Stomach smooth muscle (tissue), 2 donors: ENCODE results near the gene ZFP69B.
A peak's percentile ranks its signal among the peaks of the same experiment; 100 is the strongest.

Experiments used
- H3K27ac ChIP-seq: one replicate; pipeline ENCODE4 v1.7.0; 2013; ENCODE audit warnings: mild to moderate bottlenecking, low read length, inconsistent platforms
- H3K27me3 ChIP-seq, 2 donors: one replicate each; pipeline ENCODE4 v1.7.0; 2013; ENCODE audit warnings: low read length in 2 of 2; ENCODE audit not compliant: insufficient read depth in 2 of 2, control insufficient read depth in 1 of 2
- H3K36me3 ChIP-seq, 2 donors: one replicate each; pipeline ENCODE4 v1.7.0; 2013; ENCODE audit warnings: low read length in 2 of 2; ENCODE audit not compliant: control insufficient read depth in 2 of 2, insufficient read depth in 2 of 2
- H3K4me1 ChIP-seq: one replicate; pipeline ENCODE4 v1.7.0; 2013; ENCODE audit warnings: low read length; ENCODE audit not compliant: control insufficient read depth, insufficient read depth
- H3K4me3 ChIP-seq, 2 donors: one replicate each; pipeline ENCODE4 v1.7.0; 2013; ENCODE audit warnings: low read length in 2 of 2
- H3K9ac ChIP-seq, 2 donors: one replicate each; pipeline ENCODE4 v1.7.0; 2013; ENCODE audit warnings: low read length in 2 of 2, mild to moderate bottlenecking in 1 of 2
- H3K9me3 ChIP-seq, 2 donors: one replicate each; pipeline ENCODE4 v1.7.0; 2013; ENCODE audit warnings: low read length in 2 of 2; ENCODE audit not compliant: control insufficient read depth in 2 of 2
- donor health status: healthy.
- donor health status: Pancreatic carcinoma.

ZFP69B gene

GRCh38 chr1:40449684-40450494 is at the start of gene ZFP69B:
Gene ZFP69B, plus strand, starts transcription at chr1:40450476. Its CDS starts 486 bp downstream, at chr1:40450962.
- H3K4me3 ChIP-seq: peak within 1 kb of the TSS; percentile 62 to 83
- peaks cover 9% of the 10 kb centered on the region for H3K4me1 ChIP-seq
- peak within 1 kb of the TSS; percentile 65 to 79 for H3K9ac ChIP-seq
- H3K27me3 ChIP-seq: no peaks in the 10 kb centered on the region
- H3K9me3 ChIP-seq: peaks cover 2 to 9% of the 10 kb centered on the region in 2 donors
- H3K27ac ChIP-seq: peak within 1 kb of the TSS; percentile 64
- peaks cover 0 to 2% of the 10 kb centered on the region in 2 donors for H3K36me3 ChIP-seq

DNA sequence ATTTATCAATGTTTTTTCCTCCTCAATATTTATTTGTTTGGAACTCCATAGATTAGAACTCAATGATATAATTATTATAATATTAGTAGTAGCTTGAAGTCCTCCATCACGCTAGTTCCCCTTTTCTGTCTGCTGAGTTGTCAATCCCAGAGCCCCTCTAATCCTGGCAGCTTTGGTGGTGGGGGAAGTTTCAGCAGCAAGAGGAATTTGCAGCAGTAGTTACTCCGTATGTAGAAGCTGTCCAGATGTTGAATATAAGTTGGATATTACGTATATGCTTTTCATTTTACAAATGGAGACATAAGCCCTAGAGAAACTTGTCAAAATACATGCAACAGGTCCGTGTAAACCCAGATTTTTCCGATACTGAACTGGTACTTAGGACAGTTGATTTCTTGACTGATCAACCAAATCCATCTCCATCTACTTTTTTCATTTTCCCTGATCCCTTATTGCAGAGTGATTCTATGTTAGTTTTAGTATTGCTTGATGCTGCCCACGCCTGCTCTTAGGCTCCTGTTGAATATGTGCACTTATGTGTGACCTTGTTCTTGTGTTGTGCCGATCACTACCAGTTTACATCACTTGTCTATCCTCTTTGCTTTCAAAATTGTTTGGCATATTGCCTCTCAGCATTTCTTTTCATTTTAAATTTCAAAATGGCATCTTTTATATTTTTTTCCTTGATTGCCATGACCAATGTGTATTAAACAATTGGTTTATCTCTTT is 48.6 kb upstream of the ZFP69B start:
- no peak overlapping the region for H3K4me3 ChIP-seq
- H3K36me3 ChIP-seq: no peaks in the 10 kb centered on the region
- no peaks in the 10 kb centered on the region for H3K27me3 ChIP-seq
- H3K27ac ChIP-seq: no peak overlapping the region
- no peak overlapping the region for H3K9ac ChIP-seq
- no peaks in the 10 kb centered on the region for H3K4me1 ChIP-seq
- H3K9me3 ChIP-seq: no peaks in the 10 kb centered on the region

- Histone ChIP-seq H3K27ac (no peak overlapping the region), H3K4me1 (no peaks in the 10 kb centered on the region), H3K36me3 (no peaks in the 10 kb centered on the region), H3K27me3 (no peaks in the 10 kb centered on the region), H3K9ac (peak overlapping the region in 1 of 2 donors; percentile 37), H3K9me3 (no peaks in the 10 kb centered on the region), H3K4me3 (peak overlapping the region; percentile 49 to 56)
Observed at GRCh38 chr1:40404670-40405462, 45.4 kb upstream of the ZFP69B start.

DNA sequence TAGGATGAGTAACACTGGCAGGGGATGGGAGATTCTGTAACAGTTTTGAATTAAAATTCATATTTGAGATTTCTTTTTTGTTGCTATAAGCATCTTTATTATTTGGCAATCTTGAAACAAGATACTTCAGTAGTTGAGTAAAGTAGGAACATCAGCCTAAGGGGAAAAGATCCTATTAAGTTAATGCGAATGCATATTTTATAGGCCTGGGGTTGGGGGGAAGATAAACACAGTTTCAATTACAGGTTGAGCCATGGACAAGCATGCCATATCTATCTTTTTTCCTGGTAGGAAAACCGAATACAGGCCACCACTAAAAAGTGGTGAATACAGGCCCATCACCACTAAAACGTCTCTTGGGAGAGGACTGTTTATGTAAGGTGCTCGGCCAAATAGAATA is 44.5 kb upstream of the ZFP69B start:
- Histone ChIP-seq H3K27ac (no peak overlapping the region), H3K36me3 (no peaks in the 10 kb centered on the region), H3K4me1 (no peaks in the 10 kb centered on the region)

GRCh38 chr1:40407453-40407852 is 42.8 kb upstream of the ZFP69B start:
- Histone ChIP-seq H3K4me3 (no peak overlapping the region), H3K27me3 (no peaks in the 10 kb centered on the region), H3K36me3 (no peaks in the 10 kb centered on the region), H3K9ac (no peak overlapping the region), H3K9me3 (no peaks in the 10 kb centered on the region), H3K4me1 (no peaks in the 10 kb centered on the region), H3K27ac (no peak overlapping the region)

More for the DNA sequence above, 44.5 kb upstream of the ZFP69B start:
- no peaks in the 10 kb centered on the region for H3K27me3 ChIP-seq
- no peaks in the 10 kb centered on the region for H3K9me3 ChIP-seq
- H3K9ac ChIP-seq: no peak overlapping the region
- H3K4me3 ChIP-seq: no peak overlapping the region

DNA sequence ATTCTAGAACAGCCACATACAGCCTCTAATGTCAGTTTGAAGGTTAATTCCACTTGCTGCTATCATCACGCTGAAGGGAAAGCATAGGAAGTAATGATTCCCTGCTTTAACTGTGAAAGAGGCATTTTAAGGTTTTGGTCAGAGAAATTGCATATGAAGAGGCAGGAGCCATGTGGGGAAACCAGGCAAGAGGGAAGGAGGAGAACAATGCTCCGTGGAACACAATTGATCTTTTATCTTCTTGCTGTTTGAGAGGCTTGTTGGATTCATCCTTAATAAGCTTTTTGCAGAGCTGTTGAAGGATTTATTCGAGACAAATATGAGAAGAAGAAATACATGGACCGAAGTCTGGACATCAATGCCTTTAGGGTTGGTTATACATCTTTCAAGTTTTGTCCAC is 40.8 kb upstream of the ZFP69B start:
- Histone ChIP-seq H3K36me3 (peaks cover 0 to 10% of the 10 kb centered on the region in 2 donors), H3K4me3 (no peak overlapping the region), H3K4me1 (no peaks in the 10 kb centered on the region), H3K27me3 (no peaks in the 10 kb centered on the region), H3K9ac (no peak overlapping the region), H3K9me3 (no peaks in the 10 kb centered on the region), H3K27ac (no peak overlapping the region)

DNA sequence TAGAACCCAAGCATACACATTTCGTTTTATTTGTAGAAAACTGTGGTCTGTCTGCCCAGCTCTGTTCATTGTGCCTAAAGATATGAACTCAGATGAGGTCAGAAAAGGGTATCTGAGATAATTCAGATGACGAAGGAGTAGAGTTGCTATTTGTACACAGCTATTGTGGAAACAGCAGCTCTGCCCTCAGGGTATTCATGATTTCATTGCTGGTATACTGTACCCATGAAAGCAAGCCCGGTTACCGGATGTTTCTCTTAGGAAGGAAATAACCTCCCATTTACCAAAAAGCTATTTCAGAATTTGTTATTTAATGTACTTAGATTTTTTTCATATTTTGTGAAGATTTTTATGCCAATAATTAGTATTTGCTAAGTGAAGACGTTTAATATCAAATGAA is 39.0 kb upstream of the ZFP69B start:
- no peak overlapping the region for H3K27ac ChIP-seq
- H3K27me3 ChIP-seq: no peaks in the 10 kb centered on the region
- no peaks in the 10 kb centered on the region for H3K4me1 ChIP-seq
- H3K9me3 ChIP-seq: no peaks in the 10 kb centered on the region
- no peak overlapping the region for H3K9ac ChIP-seq
- H3K4me3 ChIP-seq: no peak overlapping the region
- peaks cover 9 to 24% of the 10 kb centered on the region in 2 donors for H3K36me3 ChIP-seq

DNA sequence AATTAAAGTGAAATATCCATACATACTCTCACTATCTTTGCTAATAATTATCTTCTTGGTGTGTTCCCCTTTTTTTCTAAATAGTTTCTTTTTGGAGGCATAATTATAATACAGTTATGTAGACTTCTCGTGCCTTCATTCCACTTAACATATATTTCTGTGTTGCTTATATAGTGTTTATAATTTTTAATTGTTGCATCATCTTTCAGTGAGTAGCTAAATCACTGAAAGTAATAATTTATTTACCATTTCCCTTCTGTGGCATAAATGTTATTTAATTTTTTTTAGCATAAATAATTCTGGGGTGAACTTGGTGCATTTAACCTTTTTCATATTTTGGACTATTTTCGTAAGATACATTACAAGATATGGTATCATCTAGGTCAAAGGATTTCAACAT is 38.4 kb upstream of the ZFP69B start:
- no peaks in the 10 kb centered on the region for H3K4me1 ChIP-seq
- H3K4me3 ChIP-seq: no peak overlapping the region
- peaks cover 12 to 30% of the 10 kb centered on the region in 2 donors for H3K36me3 ChIP-seq
- H3K27ac ChIP-seq: no peak overlapping the region
- H3K27me3 ChIP-seq: no peaks in the 10 kb centered on the region
- no peaks in the 10 kb centered on the region for H3K9me3 ChIP-seq
- H3K9ac ChIP-seq: no peak overlapping the region

- H3K27me3 ChIP-seq: no peaks in the 10 kb centered on the region
- peaks cover 14 to 37% of the 10 kb centered on the region in 2 donors for H3K36me3 ChIP-seq
- no peaks in the 10 kb centered on the region for H3K4me1 ChIP-seq
- no peak overlapping the region for H3K9ac ChIP-seq
- no peaks in the 10 kb centered on the region for H3K9me3 ChIP-seq
- no peak overlapping the region for H3K4me3 ChIP-seq
- no peak overlapping the region for H3K27ac ChIP-seq
Observed at GRCh38 chr1:40413527-40414252, 36.6 kb upstream of the ZFP69B start.

GRCh38 chr1:40414331-40414730 is 35.9 kb upstream of the ZFP69B start:
- Histone ChIP-seq H3K4me1 (no peaks in the 10 kb centered on the region), H3K9ac (no peak overlapping the region), H3K4me3 (no peak overlapping the region), H3K36me3 (peaks cover 14 to 37% of the 10 kb centered on the region in 2 donors), H3K9me3 (no peaks in the 10 kb centered on the region), H3K27ac (no peak overlapping the region), H3K27me3 (no peaks in the 10 kb centered on the region)
